Adrenal gland (tissue), 12 donors: ENCODE data around the gene FRMD8. TPM values are rescaled to one million over a fixed set of nuclear protein-coding genes. Genes with fewer than 3 reads are reported as not detected.

ENCODE experiments used
- DNase-seq, 7 donors: peaks; one replicate each; pipeline ENCODE4 v3.0.0-alpha.2; 2019 to 2020
- H3K27ac ChIP-seq, 5 donors: fragments of 200-600 bp; sonication (generic) in 4 of 5; 1 replicate in 3 of 5; 2 replicates in 2 of 5; pipeline versions ENCODE4 v1.5.1 to v1.8.0; 2016 to 2020; ENCODE audit warnings: mild to moderate bottlenecking in 1 of 5
- H3K27me3 ChIP-seq: fragments of 200-600 bp; 2 replicates; pipeline ENCODE4 v1.8.0; 2021
- H3K36me3 ChIP-seq, 2 donors: fragments of 200-600 bp; replicated peaks in 1 of 2; 1 replicate in 1 of 2; 2 replicates in 1 of 2; pipeline versions ENCODE4 v1.5.1 to v1.8.0; 2018 to 2022
- H3K4me1 ChIP-seq, 2 donors: fragments of 200-600 bp; replicated peaks in 1 of 2; 1 replicate in 1 of 2; 2 replicates in 1 of 2; pipeline versions ENCODE4 v1.5.1 to v1.8.0; 2018 to 2021
- H3K4me3 ChIP-seq, 4 donors: fragments of 200-600 bp; sonication (generic) in 3 of 4; one replicate each; pipeline ENCODE4 v1.5.1; 2016 to 2018
- H3K9me3 ChIP-seq, 3 donors: fragments of 200-600 bp; sonication (generic) in 1 of 3; replicated peaks in 1 of 3; 1 replicate in 2 of 3; 2 replicates in 1 of 3; pipeline versions ENCODE4 v1.5.1 to v1.8.0; 2016 to 2021
- POLR2A ChIP-seq, 2 donors: fragments of 450-650 bp; IDR thresholded peaks; one replicate each; pipeline ENCODE4 v1.6.1; 2017; ENCODE audit warnings: antibody characterized with exemption in 2 of 2, mild to moderate bottlenecking in 2 of 2, moderate library complexity in 1 of 2
- WGBS, 4 donors: extraction: QIAGEN DNeasy Blood & Tissue Kit in 2 of 4; methylation state at CpG; one replicate each; pipeline versions ENCODE4 v1.1.5 to v1.1.7; 2013 to 2017; 5-methylcytosine and 5-hydroxymethylcytosine counted together
- intact Hi-C, 2 donors: fragments of 100-400 bp; cut with DNase I; formaldehyde crosslinking; loops; one replicate each; pipeline versions ENCODE4 v1.14.1 to v1.15.0; 2022 to 2023
- microRNA counts, 2 donors: library from miRNA; unstranded; fragments of <30 nt; microRNA quantifications; one replicate each; lab custom pipeline; 2016
- polyA plus RNA-seq, 3 donors: library from polyadenylated mRNA; stranded (reverse); fragments of 200-250 nt in 2 of 3; fragments of 350-450 nt in 1 of 3; fragmentation: Illumina TruSeq in 1 of 3; extraction: RNeasy Lipid Tissue Mini Kit (QIAGEN cat#74804) in 1 of 3; gene quantifications; one replicate each; pipeline ENCODE4 v1.2.3, GENCODE V29; 2013 to 2014
- small RNA-seq, 2 donors: library from RNA; depleted of rRNA; stranded (forward); fragments of <200 nt; gene quantifications; one replicate each; pipeline ENCODE3, GENCODE V24; 2016
- total RNA-seq, 9 donors: library from RNA; depleted of rRNA in 4 of 9; stranded (reverse); fragments of >200 nt in 4 of 9; fragments of 120-200 nt in 1 of 9; fragmentation: NEBNext Ultra II Directional in 1 of 9; extraction: Animal tissue kit (Norgen Biotek cat#: 25700) in 1 of 9; gene quantifications; one replicate each; pipeline versions ENCODE4 v1.1.0 to v1.2.4, GENCODE V29; 2013 to 2023
- TF ChIP-seq, protein P1 (sequence below), 6 experiments: fragments of 450-650 bp in 4 of 6; fragments of 200-600 bp in 2 of 6; sonication (generic) in 1 of 6; IDR thresholded peaks; 1 replicate in 5 of 6; 2 replicates in 1 of 6; pipeline versions ENCODE4 v1.5.1 to v1.8.0; 2016 to 2021; ENCODE audit warnings: antibody characterized with exemption in 6 of 6, mild to moderate bottlenecking in 2 of 6, moderate library complexity in 1 of 6
- donor health status: healthy with polysubstance abuse.
- donor health status: Bipolar disorder and iron deficiency.
- donor health status: DM: yes; HTN: yes; CAD: no.
- donor health status: DM: no; HTN: no; CAD: no.
- donor health status: DM: no; HTN: no; CAD: no.
- donor health status: DM: yes; HTN: yes; CAD: no.

FRMD8 gene
- total and polyA plus RNA-seq, 12 donors, result 5.3 to 52.1 (median 33.9) TPM

DNA sequence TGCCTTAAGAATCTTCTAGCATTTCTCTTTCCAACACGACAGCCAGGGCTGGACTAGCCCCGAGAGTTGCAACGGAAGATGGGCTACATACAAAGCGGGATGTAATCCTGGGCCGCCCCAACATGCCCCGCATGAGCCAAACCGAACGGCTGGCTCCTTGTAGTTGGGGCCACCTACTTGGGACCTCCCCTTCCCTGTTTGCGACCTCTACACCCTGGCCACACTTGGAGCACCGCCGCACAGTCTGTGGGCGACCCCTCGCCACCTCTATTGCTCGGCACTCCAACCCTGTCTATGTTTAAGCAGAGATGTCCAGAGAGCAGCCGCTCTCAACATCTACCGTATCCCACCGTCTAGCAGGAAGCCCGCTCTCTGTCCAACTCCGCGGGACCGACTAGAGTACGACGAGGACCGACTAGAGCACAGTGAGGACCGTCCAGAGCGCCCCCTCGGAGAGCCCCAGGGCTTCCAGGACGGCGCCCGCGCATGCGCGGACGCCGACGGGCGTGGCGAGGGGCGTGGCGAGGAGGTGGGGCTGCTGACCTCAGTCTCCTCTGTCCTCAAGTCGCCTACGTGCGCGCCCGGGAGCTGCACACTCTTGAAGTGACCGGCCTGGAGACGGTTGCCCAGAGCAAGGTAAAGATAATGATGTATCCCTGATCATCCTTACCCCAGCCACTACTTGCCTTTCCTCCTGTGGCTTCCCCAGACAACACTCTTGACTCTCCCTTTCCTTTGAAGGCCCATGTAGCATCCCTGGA is 68.4 kb downstream of the FRMD8 start:
- peaks cover 5 to 10% of the 10 kb centered on the region in 2 donors for H3K4me1 ChIP-seq
- DNase-seq, result peak; percentile 90 to 95 (median 93)
- H3K4me3 ChIP-seq, result peak overlapping the region in 2 of 4 donors; percentile 7 to 53
- TF ChIP-seq, protein P1, sequence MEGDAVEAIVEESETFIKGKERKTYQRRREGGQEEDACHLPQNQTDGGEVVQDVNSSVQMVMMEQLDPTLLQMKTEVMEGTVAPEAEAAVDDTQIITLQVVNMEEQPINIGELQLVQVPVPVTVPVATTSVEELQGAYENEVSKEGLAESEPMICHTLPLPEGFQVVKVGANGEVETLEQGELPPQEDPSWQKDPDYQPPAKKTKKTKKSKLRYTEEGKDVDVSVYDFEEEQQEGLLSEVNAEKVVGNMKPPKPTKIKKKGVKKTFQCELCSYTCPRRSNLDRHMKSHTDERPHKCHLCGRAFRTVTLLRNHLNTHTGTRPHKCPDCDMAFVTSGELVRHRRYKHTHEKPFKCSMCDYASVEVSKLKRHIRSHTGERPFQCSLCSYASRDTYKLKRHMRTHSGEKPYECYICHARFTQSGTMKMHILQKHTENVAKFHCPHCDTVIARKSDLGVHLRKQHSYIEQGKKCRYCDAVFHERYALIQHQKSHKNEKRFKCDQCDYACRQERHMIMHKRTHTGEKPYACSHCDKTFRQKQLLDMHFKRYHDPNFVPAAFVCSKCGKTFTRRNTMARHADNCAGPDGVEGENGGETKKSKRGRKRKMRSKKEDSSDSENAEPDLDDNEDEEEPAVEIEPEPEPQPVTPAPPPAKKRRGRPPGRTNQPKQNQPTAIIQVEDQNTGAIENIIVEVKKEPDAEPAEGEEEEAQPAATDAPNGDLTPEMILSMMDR (IDR thresholded peaks at IDR 0.05), result no peak
- peak; percentile 31 to 87 for TF ChIP-seq POLR2A (IDR thresholded peaks at IDR 0.05)
- intact Hi-C loops, result no loop called here
- H3K36me3 ChIP-seq, result no peaks in the 10 kb centered on the region
- H3K27ac ChIP-seq, result peak overlapping the region; percentile 53 to 89 (median 75)
- WGBS, 4 donors, result 6 to 15% (median 8%) methylated on average over 14 to 47 of the region's 47 CpGs
- no peaks in the 10 kb centered on the region for H3K27me3 ChIP-seq
- H3K9me3 ChIP-seq, result no peaks in the 10 kb centered on the region

DNA sequence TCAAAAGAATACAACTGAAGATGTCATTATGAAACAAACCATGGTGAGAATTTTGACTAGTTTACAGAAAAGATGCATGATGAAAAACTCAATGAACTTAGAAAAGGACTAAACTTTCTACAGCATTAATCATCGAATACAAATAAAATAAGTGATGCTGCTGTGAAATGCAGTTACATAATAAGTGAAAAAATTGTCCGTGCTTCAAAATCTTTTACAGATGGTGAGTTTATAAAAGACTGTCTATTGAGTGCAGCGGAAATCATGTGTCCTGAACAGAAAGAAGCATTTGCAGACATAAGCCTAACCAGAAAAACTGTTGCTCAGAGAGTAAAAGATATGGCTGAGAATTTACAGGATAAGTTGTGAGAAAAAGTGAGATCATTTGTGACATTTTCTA is 70.0 kb downstream of the FRMD8 start:
- intact Hi-C loops, result no loop called here
- H3K4me1 ChIP-seq, result peaks cover 5 to 10% of the 10 kb centered on the region in 2 donors
- WGBS, 4 donors, result 94 to 98% (median 95%) methylated on average over 3 of the region's 3 CpGs
- H3K9me3 ChIP-seq, result no peaks in the 10 kb centered on the region
- no peak overlapping the region for H3K4me3 ChIP-seq
- no peaks in the 10 kb centered on the region for H3K27me3 ChIP-seq
- no peaks in the 10 kb centered on the region for H3K36me3 ChIP-seq
- TF ChIP-seq, protein P1 (IDR thresholded peaks at IDR 0.05), result no peak
- TF ChIP-seq POLR2A (IDR thresholded peaks at IDR 0.05), result no peak
- DNase-seq, result no peak
- no peak overlapping the region for H3K27ac ChIP-seq

DNA sequence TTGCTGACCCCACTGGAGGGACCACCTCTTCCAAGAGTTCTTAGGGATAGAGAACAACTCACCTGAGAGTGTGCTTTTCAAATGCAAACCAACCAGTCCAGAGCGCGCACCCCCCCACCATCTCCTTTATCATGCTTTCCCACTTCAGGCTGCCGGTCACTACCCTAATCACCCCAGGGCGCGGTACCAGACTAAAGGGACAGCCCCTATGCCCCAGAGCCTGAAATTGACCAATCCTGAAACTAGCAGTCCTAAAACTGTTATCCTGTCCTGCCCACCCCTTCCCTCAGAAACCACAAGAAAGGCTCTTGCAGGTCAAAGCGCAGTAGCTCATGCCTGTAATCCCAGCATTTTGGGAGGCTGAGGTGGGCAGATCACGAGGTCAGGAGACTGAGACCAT is 73.1 kb downstream of the FRMD8 start:
- Histone ChIP-seq H3K9me3 (no peaks in the 10 kb centered on the region), H3K4me3 (no peak overlapping the region), H3K36me3 (no peaks in the 10 kb centered on the region), H3K4me1 (peaks cover 5% of the 10 kb centered on the region in 2 donors), H3K27me3 (no peaks in the 10 kb centered on the region), H3K27ac (no peak overlapping the region)
- DNase-seq, result peak in 1 of 7 donors; percentile 17
- no peak for TF ChIP-seq POLR2A (IDR thresholded peaks at IDR 0.05)
- TF ChIP-seq, protein P1 (IDR thresholded peaks at IDR 0.05), result no peak
- intact Hi-C loops, result no loop called here
- 82 to 87% (median 86%) methylated on average over 6 to 7 of the region's 7 CpGs for WGBS, 4 donors

MicroRNAs encoded within 50 kb of the gene (microRNA counts, 767-probe panel; counts per million panel counts)
- 0 counts per million in 2 donors for microRNA hsa-miR-612 (lab: Ali Mortazavi, UCI)

Small RNA genes within 50 kb of the gene (small RNA-seq; reads per million reads assigned to genes)
- gene RF01684, result 0 reads per million in 2 donors

Other genes starting within 250 kb of the FRMD8 start
- gene SPDYC, start 216.4 kb upstream of the FRMD8 start, total RNA-seq, result not detected
- under 1 TPM in 1 of 3 donors, not detected in 2; 0.10 TPM for gene SPDYC, start 216.4 kb upstream of the FRMD8 start, polyA plus RNA-seq
- gene CAPN1, start 204.7 kb upstream of the FRMD8 start, total RNA-seq, result 100 to 1,000 TPM in 7 of 9 donors, 10 to 100 TPM in 2; 20.6 to 333 (median 141) TPM
- gene CAPN1, start 204.7 kb upstream of the FRMD8 start, polyA plus RNA-seq, result 100 to 1,000 TPM in 2 of 3 donors, 10 to 100 TPM in 1; 33.0 to 131 (median 106) TPM
- 10 to 100 TPM in 2 of 9 donors, 1 to 10 TPM in 7; 3.9 to 12.2 (median 7.4) TPM for gene POLA2, start 124.7 kb upstream of the FRMD8 start, total RNA-seq
- 1 to 10 TPM; 4.3 to 8.3 (median 7.9) TPM for gene POLA2, start 124.7 kb upstream of the FRMD8 start, polyA plus RNA-seq
- 10 to 100 TPM in 3 of 9 donors, 1 to 10 TPM in 6; 1.1 to 18.3 (median 4.8) TPM for gene CDC42EP2, start 71.8 kb upstream of the FRMD8 start, total RNA-seq
- gene CDC42EP2, start 71.8 kb upstream of the FRMD8 start, polyA plus RNA-seq, result 10 to 100 TPM in 2 of 3 donors, 1 to 10 TPM in 1; 1.0 to 13.9 (median 10.4) TPM
- 10 to 100 TPM; 28.3 to 73.7 (median 49.1) TPM for gene DPF2, start 52.8 kb upstream of the FRMD8 start, total RNA-seq
- 10 to 100 TPM; 23.2 to 34.7 (median 30.4) TPM for gene DPF2, start 52.8 kb upstream of the FRMD8 start, polyA plus RNA-seq
- under 1 TPM; 0.11 to 0.96 (median 0.33) TPM for gene TIGD3, start 31.9 kb upstream of the FRMD8 start, total RNA-seq
- under 1 TPM in 2 of 3 donors, not detected in 1; 0.27 to 0.40 TPM for gene TIGD3, start 31.9 kb upstream of the FRMD8 start, polyA plus RNA-seq
- 10 to 100 TPM in 1 of 9 donors, 1 to 10 TPM in 8; 1.1 to 12.7 (median 6.0) TPM for gene SLC25A45, start 4.0 kb upstream of the FRMD8 start, total RNA-seq
- gene SLC25A45, start 4.0 kb upstream of the FRMD8 start, polyA plus RNA-seq, result 10 to 100 TPM in 2 of 3 donors, 1 to 10 TPM in 1; 2.4 to 21.0 (median 14.7) TPM
- 1,000 to 10,000 TPM in 3 of 9 donors, 100 to 1,000 TPM in 4, 10 to 100 TPM in 2; 20.9 to 1,661 (median 217) TPM for gene NEAT1, start 36.2 kb downstream of the FRMD8 start, total RNA-seq
- 1,000 to 10,000 TPM in 2 of 3 donors, 100 to 1,000 TPM in 1; 216 to 6,838 (median 2,645) TPM for gene NEAT1, start 36.2 kb downstream of the FRMD8 start, polyA plus RNA-seq
- over 10,000 TPM in 5 of 9 donors, 1,000 to 10,000 TPM in 4; 5,921 to 17,143 (median 10,534) TPM for gene MALAT1, start 112.4 kb downstream of the FRMD8 start, total RNA-seq
- gene MALAT1, start 112.4 kb downstream of the FRMD8 start, polyA plus RNA-seq, result 1,000 to 10,000 TPM in 1 of 3 donors, 100 to 1,000 TPM in 2; 237 to 9,519 (median 973) TPM
- 100 to 1,000 TPM; 105 to 240 (median 147) TPM for gene SCYL1, start 138.4 kb downstream of the FRMD8 start, total RNA-seq
- gene SCYL1, start 138.4 kb downstream of the FRMD8 start, polyA plus RNA-seq, result 100 to 1,000 TPM in 2 of 3 donors, 10 to 100 TPM in 1; 52.3 to 395 (median 329) TPM
- gene LTBP3, start 171.7 kb downstream of the FRMD8 start, total RNA-seq, result 100 to 1,000 TPM in 7 of 9 donors, 10 to 100 TPM in 2; 43.4 to 362 (median 218) TPM
- 100 to 1,000 TPM in 2 of 3 donors, 10 to 100 TPM in 1; 40.2 to 323 (median 265) TPM for gene LTBP3, start 171.7 kb downstream of the FRMD8 start, polyA plus RNA-seq
- gene ZNRD2, start 183.8 kb downstream of the FRMD8 start, total RNA-seq, result 10 to 100 TPM; 34.0 to 83.4 (median 51.2) TPM
- 100 to 1,000 TPM in 2 of 3 donors, 1 to 10 TPM in 1; 9.4 to 135 (median 120) TPM for gene ZNRD2, start 183.8 kb downstream of the FRMD8 start, polyA plus RNA-seq
- gene FAM89B, start 185.9 kb downstream of the FRMD8 start, total RNA-seq, result 10 to 100 TPM; 28.0 to 77.1 (median 41.7) TPM
- 10 to 100 TPM in 2 of 3 donors, 1 to 10 TPM in 1; 7.0 to 64.4 (median 50.1) TPM for gene FAM89B, start 185.9 kb downstream of the FRMD8 start, polyA plus RNA-seq
- 10 to 100 TPM; 11.8 to 56.3 (median 35.2) TPM for gene EHBP1L1, start 189.4 kb downstream of the FRMD8 start, total RNA-seq
- 10 to 100 TPM in 2 of 3 donors, 1 to 10 TPM in 1; 8.7 to 68.0 (median 33.9) TPM for gene EHBP1L1, start 189.4 kb downstream of the FRMD8 start, polyA plus RNA-seq
- gene KCNK7, start 209.2 kb downstream of the FRMD8 start, total RNA-seq, result 1 to 10 TPM in 1 of 9 donors, under 1 TPM in 4, not detected in 4; 0.06 to 1.5 (median 0.23) TPM
- 10 to 100 TPM in 1 of 3 donors, 1 to 10 TPM in 1, not detected in 1; 2.4 to 12.5 TPM for gene KCNK7, start 209.2 kb downstream of the FRMD8 start, polyA plus RNA-seq
- 10 to 100 TPM; 20.7 to 84.4 (median 55.7) TPM for gene MAP3K11, start 227.6 kb downstream of the FRMD8 start, total RNA-seq
- gene MAP3K11, start 227.6 kb downstream of the FRMD8 start, polyA plus RNA-seq, result 100 to 1,000 TPM in 1 of 3 donors, 10 to 100 TPM in 2; 11.1 to 143 (median 85.2) TPM
- 10 to 100 TPM; 11.7 to 45.0 (median 41.2) TPM for gene PCNX3, start 229.1 kb downstream of the FRMD8 start, total RNA-seq
- gene PCNX3, start 229.1 kb downstream of the FRMD8 start, polyA plus RNA-seq, result 10 to 100 TPM in 2 of 3 donors, 1 to 10 TPM in 1; 9.0 to 29.9 (median 19.2) TPM